HG03097 (cell line): Measurements from ENCODE around the gene KLF11.
"Not testable (repeated sequence)": the region's sequence is repeated elsewhere in the genome, so short reads cannot be mapped to it uniquely, and the experiment has no call there.

Experiments
- ATAC-seq: cut with Tn5 transposase; IDR thresholded peaks from one replicate; pipeline ENCODE4 v1.9.1; 2021; ENCODE audit not compliant: unreplicated experiment, low FRiP score

Gene KLF11

GRCh38 chr2:10080536-10081304 lies 37.4 kb downstream of the KLF11 start:
- ATAC-seq = peak; percentile 33

GRCh38 chr2:10083046-10083445 lies 39.7 kb downstream of the KLF11 start:
- no peak for ATAC-seq

- no peak for ATAC-seq
These were observed 40.4 kb downstream of the KLF11 start for GRCh38 chr2:10083692-10084211.

GRCh38 chr2:10084223-10084865 lies 41.0 kb downstream of the KLF11 start:
- ATAC-seq = no peak

- no peak for ATAC-seq
These were observed 41.8 kb downstream of the KLF11 start for GRCh38 chr2:10085043-10085667.

GRCh38 chr2:10085668-10086059 lies 42.3 kb downstream of the KLF11 start:
- ATAC-seq = no peak

- no peak for ATAC-seq
These were observed 43.6 kb downstream of the KLF11 start for GRCh38 chr2:10086950-10087349.

GRCh38 chr2:10087360-10087759 lies 44.0 kb downstream of the KLF11 start:
- no peak for ATAC-seq

- ATAC-seq = peak; percentile 52
These were observed 46.3 kb downstream of the KLF11 start for GRCh38 chr2:10089565-10090190.

GRCh38 chr2:10091182-10091888 lies 48.0 kb downstream of the KLF11 start:
- no peak for ATAC-seq

- not testable (repeated sequence) for ATAC-seq
These were observed 48.5 kb downstream of the KLF11 start for GRCh38 chr2:10091889-10092244.

GRCh38 chr2:10094271-10094814 lies 51.0 kb downstream of the KLF11 start:
- ATAC-seq = no peak

GRCh38 chr2:10095175-10095574 lies 51.8 kb downstream of the KLF11 start:
- no peak for ATAC-seq

- no peak for ATAC-seq
These were observed 53.3 kb downstream of the KLF11 start for GRCh38 chr2:10096641-10097040.

- ATAC-seq = no peak
These were observed 54.2 kb downstream of the KLF11 start for GRCh38 chr2:10097352-10098148.

GRCh38 chr2:10101491-10101890 lies 58.1 kb downstream of the KLF11 start:
- no peak for ATAC-seq

- ATAC-seq = no peak
These were observed 59.8 kb downstream of the KLF11 start for GRCh38 chr2:10103179-10103578.
